ENCODE data around the gene ANKHD1. TPM values are rescaled to one million over a fixed set of nuclear protein-coding genes. Genes with fewer than 3 reads are reported as not detected.

The ANKHD1 gene
- total RNA-seq, 4 donors from 2014 or later, result 113 to 212 (median 164) TPM

DNA sequence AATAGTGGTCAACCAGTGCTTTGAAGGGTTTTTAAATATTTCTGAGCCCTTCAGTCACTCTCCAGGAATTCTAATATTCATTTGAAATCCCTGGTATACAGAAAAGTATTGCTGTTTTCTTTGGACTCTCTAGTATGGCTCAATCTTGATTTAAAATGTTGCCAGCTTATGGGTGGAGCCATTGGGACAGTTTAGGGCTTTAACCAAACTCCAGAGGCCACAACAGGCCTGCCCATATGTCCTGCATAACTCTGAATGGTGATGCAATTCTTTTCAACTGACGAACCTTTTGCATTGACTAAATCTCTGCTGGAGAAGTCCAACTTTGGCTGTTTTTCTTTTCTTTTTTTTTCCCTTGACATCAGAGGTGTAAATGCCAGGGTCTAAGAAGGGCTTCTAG lies 10.3 kb upstream of the ANKHD1 start:
- 71 to 80% methylated on average over 1 of the region's 1 CpG for WGBS, 2 donors (ENCODE audit: low coverage in 1 of 2)
- Histone ChIP-seq H3K27ac (no peak overlapping the region), H3K36me3 (no peaks in the 10 kb centered on the region), H3K27me3 (no peaks in the 10 kb centered on the region), H3K4me1 (no peaks in the 10 kb centered on the region), H3K9me3 (no peaks in the 10 kb centered on the region), H3K4me3 (no peak overlapping the region)
- DNase-seq, result no peak
- in situ Hi-C loops (cut with MboI; ENCODE audit: low pct_ligation_motif_present in 1 of 4, low pct_unique_long_range_greater_than_20kb in 1 of 4, low sequenced_read_pairs in 3 of 4), result loop anchor here in 1 of 4 donors (25.0 kb wide), 1 partner anchor 271 kb away; the partner anchor contains the start of genes DND1 and WDR55
- intact Hi-C loops (cut with DNase I; ENCODE audit: low total_unique reads), result no loop called here
- TF ChIP-seq EP300 (IDR thresholded peaks at IDR 0.05; ENCODE audit: low read depth), result no peak
- TF ChIP-seq POLR2AphosphoS5 (IDR thresholded peaks at IDR 0.05), result no peak
- TF ChIP-seq, protein P1, sequence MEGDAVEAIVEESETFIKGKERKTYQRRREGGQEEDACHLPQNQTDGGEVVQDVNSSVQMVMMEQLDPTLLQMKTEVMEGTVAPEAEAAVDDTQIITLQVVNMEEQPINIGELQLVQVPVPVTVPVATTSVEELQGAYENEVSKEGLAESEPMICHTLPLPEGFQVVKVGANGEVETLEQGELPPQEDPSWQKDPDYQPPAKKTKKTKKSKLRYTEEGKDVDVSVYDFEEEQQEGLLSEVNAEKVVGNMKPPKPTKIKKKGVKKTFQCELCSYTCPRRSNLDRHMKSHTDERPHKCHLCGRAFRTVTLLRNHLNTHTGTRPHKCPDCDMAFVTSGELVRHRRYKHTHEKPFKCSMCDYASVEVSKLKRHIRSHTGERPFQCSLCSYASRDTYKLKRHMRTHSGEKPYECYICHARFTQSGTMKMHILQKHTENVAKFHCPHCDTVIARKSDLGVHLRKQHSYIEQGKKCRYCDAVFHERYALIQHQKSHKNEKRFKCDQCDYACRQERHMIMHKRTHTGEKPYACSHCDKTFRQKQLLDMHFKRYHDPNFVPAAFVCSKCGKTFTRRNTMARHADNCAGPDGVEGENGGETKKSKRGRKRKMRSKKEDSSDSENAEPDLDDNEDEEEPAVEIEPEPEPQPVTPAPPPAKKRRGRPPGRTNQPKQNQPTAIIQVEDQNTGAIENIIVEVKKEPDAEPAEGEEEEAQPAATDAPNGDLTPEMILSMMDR (IDR thresholded peaks at IDR 0.05), result no peak
- TF ChIP-seq POLR2A (IDR thresholded peaks at IDR 0.05), result no peak

DNA sequence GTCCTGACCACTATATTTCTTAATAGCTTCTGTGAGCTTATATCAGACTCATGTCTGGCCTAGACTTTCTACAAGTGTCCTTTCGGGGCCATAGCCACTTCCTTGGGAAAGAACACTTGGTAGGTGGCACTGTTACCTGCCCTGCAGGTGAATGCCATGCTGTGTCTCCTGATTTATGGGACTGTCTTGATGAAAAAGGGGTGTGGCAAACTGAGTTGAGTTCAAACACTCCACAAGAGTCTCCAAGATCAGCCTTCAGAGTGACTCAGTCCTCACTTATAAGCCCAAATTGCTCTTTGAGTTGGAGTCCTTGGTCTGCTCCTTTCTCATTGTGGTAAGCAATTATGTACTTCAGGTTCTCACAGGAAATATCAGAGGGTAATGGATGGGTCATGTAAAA lies 9.9 kb upstream of the ANKHD1 start:
- H3K4me3 ChIP-seq, result no peak overlapping the region
- TF ChIP-seq POLR2A (IDR thresholded peaks at IDR 0.05), result no peak
- TF ChIP-seq POLR2AphosphoS5 (IDR thresholded peaks at IDR 0.05), result no peak
- TF ChIP-seq, protein P1 (IDR thresholded peaks at IDR 0.05), result no peak
- no peak for TF ChIP-seq EP300 (IDR thresholded peaks at IDR 0.05; ENCODE audit: low read depth)
- no peaks in the 10 kb centered on the region for H3K9me3 ChIP-seq
- no peaks in the 10 kb centered on the region for H3K4me1 ChIP-seq
- 83 to 100% methylated on average over 1 of the region's 1 CpG for WGBS, 2 donors (ENCODE audit: low coverage in 1 of 2)
- no peaks in the 10 kb centered on the region for H3K36me3 ChIP-seq
- H3K27ac ChIP-seq, result no peak overlapping the region
- intact Hi-C loops (cut with DNase I; ENCODE audit: low total_unique reads) (no loop called here), in situ Hi-C loops (cut with MboI; ENCODE audit: low pct_ligation_motif_present in 1 of 4, low pct_unique_long_range_greater_than_20kb in 1 of 4, low sequenced_read_pairs in 3 of 4) (loop anchor here in 1 of 4 donors (25.0 kb wide), 1 partner anchor 271 kb away; the partner anchor contains the start of genes DND1 and WDR55)
- no peaks in the 10 kb centered on the region for H3K27me3 ChIP-seq
- no peak for DNase-seq

DNA sequence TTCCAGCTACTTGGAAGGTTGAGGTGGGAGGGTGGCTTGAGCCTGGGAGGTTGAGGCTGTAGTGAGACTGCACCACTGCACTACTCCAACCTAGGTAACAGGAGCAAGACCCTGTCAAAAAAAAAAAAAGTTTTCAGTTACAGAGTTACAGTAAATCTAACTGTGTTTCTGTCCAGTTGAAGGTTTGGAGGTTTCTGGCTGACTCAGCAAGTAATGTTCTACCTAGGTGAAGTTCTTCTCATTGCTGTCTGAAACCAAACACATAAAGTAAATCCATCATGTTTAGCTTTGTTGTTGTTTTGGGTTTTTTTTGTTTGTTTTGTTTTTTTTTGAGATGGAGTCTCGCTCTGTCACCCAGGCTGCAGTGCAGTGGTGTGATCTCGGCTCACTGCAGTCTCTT lies 7.9 kb upstream of the ANKHD1 start:
- Histone ChIP-seq H3K36me3 (no peaks in the 10 kb centered on the region), H3K4me3 (no peak overlapping the region), H3K9me3 (no peaks in the 10 kb centered on the region), H3K27me3 (no peaks in the 10 kb centered on the region), H3K27ac (no peak overlapping the region), H3K4me1 (peaks cover 0 to 3% (median 0%) of the 10 kb centered on the region in 4 donors)
- TF ChIP-seq POLR2AphosphoS5 (IDR thresholded peaks at IDR 0.05) (no peak), EP300 (IDR thresholded peaks at IDR 0.05; ENCODE audit: low read depth) (no peak), POLR2A (IDR thresholded peaks at IDR 0.05) (no peak)
- TF ChIP-seq, protein P1 (IDR thresholded peaks at IDR 0.05), result no peak
- in situ Hi-C loops (cut with MboI; ENCODE audit: low pct_ligation_motif_present in 1 of 4, low pct_unique_long_range_greater_than_20kb in 1 of 4, low sequenced_read_pairs in 3 of 4) (loop anchor here in 1 of 4 donors (25.0 kb wide), 1 partner anchor 269 kb away; the partner anchor contains the start of genes DND1 and WDR55), intact Hi-C loops (cut with DNase I; ENCODE audit: low total_unique reads) (no loop called here)
- DNase-seq, result no peak
- WGBS, 2 donors (ENCODE audit: low coverage in 1 of 2), result 83 to 90% methylated on average over 2 of the region's 2 CpGs

DNA sequence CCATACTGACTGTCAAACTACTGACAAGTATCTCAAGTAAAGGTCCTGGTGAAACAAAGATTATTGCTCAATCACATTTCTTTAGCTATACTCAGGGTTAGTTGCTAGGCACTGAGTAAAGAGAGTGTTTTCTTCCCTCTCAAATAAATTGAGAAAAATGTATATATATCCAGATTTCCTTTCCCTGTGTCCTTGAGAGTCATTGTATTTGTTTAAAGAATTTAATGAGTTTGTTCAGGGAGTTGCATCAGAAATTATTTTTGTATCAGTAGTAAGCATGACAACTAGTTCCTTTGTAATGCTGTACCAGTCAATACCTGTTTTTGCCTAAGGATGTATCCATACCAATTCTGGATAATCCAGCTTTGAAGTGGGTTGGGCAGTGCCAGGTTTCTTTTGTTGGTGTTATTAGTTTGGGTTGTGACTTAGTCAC lies 3.2 kb upstream of the ANKHD1 start:
- Histone ChIP-seq H3K27ac (no peak overlapping the region), H3K4me1 (peaks cover 8 to 19% (median 15%) of the 10 kb centered on the region in 4 donors), H3K9me3 (no peaks in the 10 kb centered on the region), H3K27me3 (no peaks in the 10 kb centered on the region), H3K36me3 (no peaks in the 10 kb centered on the region), H3K4me3 (no peak overlapping the region)
- in situ Hi-C loops (cut with MboI; ENCODE audit: low pct_ligation_motif_present in 1 of 4, low pct_unique_long_range_greater_than_20kb in 1 of 4, low sequenced_read_pairs in 3 of 4) (loop anchor here in 1 of 4 donors (25.0 kb wide), 1 partner anchor 264 kb away; the partner anchor contains the start of genes DND1 and WDR55), intact Hi-C loops (cut with DNase I; ENCODE audit: low total_unique reads) (no loop called here)
- TF ChIP-seq, protein P1 (IDR thresholded peaks at IDR 0.05), result no peak
- no peak for TF ChIP-seq POLR2A (IDR thresholded peaks at IDR 0.05)
- no peak for TF ChIP-seq POLR2AphosphoS5 (IDR thresholded peaks at IDR 0.05)
- no peak for TF ChIP-seq EP300 (IDR thresholded peaks at IDR 0.05; ENCODE audit: low read depth)
- no peak for DNase-seq

Data from transverse colon (tissue), 4 donors.